Muscle of leg (tissue), 11 donors: ENCODE data around the gene ATAD3B. TPM values are rescaled to one million over a fixed set of nuclear protein-coding genes. Genes with fewer than 3 reads are reported as not detected.
"Not testable (repeated sequence)": the region's sequence is repeated elsewhere in the genome, so short reads cannot be mapped to it uniquely, and the experiment has no call there.

Source experiments
- DNase-seq: peaks from one replicate; pipeline ENCODE4 v3.0.0; 2013
- H3K27ac ChIP-seq: one replicate; pipeline ENCODE4 v1.5.1; 2013; ENCODE audit warnings: mild to moderate bottlenecking, low read length, control low read depth
- H3K27me3 ChIP-seq: one replicate; pipeline ENCODE4 v1.6.1; 2013; ENCODE audit warnings: low read length; ENCODE audit not compliant: control insufficient read depth, insufficient read depth
- H3K36me3 ChIP-seq: one replicate; pipeline ENCODE4 v1.6.1; 2013; ENCODE audit warnings: low read length; ENCODE audit not compliant: control insufficient read depth, insufficient read depth
- H3K4me1 ChIP-seq: one replicate; pipeline ENCODE4 v1.6.1; 2013; ENCODE audit warnings: low read length; ENCODE audit not compliant: control insufficient read depth, insufficient read depth
- H3K4me3 ChIP-seq: one replicate; pipeline ENCODE4 v1.5.1; 2013; ENCODE audit warnings: low read length, control low read depth
- H3K9me3 ChIP-seq: replicated peaks from 2 replicates; pipeline ENCODE4 v1.6.1; 2013; ENCODE audit warnings: low read depth, low read length; ENCODE audit not compliant: control insufficient read depth
- WGBS: methylation state at CpG from one replicate; pipeline ENCODE4 v1.1.5; 2013; ENCODE audit warnings: missing lambda C conversion rate; ENCODE audit not compliant: insufficient coverage; 5-methylcytosine and 5-hydroxymethylcytosine counted together
- polyA plus RNA-seq, 8 donors: library from polyadenylated mRNA; unstranded; fragments of 120-200 nt; gene quantifications; one replicate each; pipeline versions ENCODE4 v1.2.1 to v1.2.3, GENCODE V29; 2013; ENCODE audit warnings: inconsistent platforms in 1 of 8, low replicate concordance in 1 of 8; ENCODE audit not compliant: insufficient read length in 8 of 8, insufficient read depth in 1 of 8
- total RNA-seq: library from RNA; stranded (reverse); fragments of 120-200 nt; gene quantifications from one replicate; pipeline ENCODE4 v1.2.4, GENCODE V29; 2013

Gene ATAD3B
- total and polyA plus RNA-seq, 9 donors = 9.6 to 16.5 (median 13.9) TPM

DNA sequence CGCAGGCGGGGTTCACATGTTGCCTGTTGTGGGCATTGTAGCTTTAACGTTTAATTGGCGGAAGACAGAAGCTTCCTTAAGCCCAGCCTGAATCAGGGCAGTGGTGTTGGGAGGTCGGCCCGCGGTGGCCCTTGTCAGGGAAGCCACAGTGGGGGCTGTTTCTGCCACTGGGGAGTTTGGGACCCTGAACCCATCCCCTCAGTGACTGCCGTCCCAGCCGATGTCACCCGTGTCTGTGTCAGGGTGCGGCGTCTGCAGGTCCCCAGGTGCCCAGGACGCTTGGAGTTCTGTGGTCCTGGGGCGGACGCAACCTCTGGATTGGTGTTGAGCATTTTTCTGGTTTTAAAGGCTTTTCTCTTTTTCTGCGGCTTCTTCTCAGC, 8.9 kb downstream of the ATAD3B start:
- not testable (repeated sequence) for H3K4me1 ChIP-seq, DNase-seq, H3K27ac ChIP-seq, H3K4me3 ChIP-seq, H3K27me3 ChIP-seq, H3K9me3 ChIP-seq
- WGBS = 95% methylated on average over 12 of the region's 16 CpGs
- peaks cover 54% of the 10 kb centered on the region for H3K36me3 ChIP-seq

- H3K27me3 ChIP-seq, H3K4me1 ChIP-seq, H3K27ac ChIP-seq, H3K9me3 ChIP-seq, DNase-seq, H3K4me3 ChIP-seq: not testable (repeated sequence)
- H3K36me3 ChIP-seq = peaks cover 59% of the 10 kb centered on the region
- WGBS = 92% methylated on average over 12 of the region's 30 CpGs
Measured at GRCh38 chr1:1481811-1482210, 10.2 kb downstream of the ATAD3B start.

DNA sequence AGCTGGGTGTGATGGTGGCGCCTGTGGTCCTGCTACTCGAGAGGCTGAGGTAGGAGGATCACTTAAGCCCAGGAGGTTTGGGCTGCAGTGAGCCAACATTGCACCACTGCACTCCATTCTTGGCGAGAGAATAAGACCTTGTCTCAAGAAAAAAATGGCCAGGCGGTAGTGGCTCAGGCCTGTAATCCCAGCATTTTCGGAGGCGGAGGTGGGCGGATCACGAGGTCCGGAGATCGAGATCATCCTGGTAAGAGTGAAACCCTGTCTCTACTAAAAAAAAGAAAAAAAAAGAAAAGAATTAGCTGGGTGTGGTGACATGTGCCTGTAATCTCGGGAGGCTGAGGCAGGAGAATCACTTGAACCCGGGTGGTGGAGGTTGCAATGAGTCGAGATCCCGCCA, 11.3 kb downstream of the ATAD3B start:
- Histone ChIP-seq H3K4me3 (no peak overlapping the region), H3K9me3 (no peaks in the 10 kb centered on the region), H3K36me3 (peaks cover 54% of the 10 kb centered on the region), H3K27me3 (no peaks in the 10 kb centered on the region), H3K4me1 (no peaks in the 10 kb centered on the region), H3K27ac (no peak overlapping the region)
- DNase-seq = no peak
- 92% methylated on average over 4 of the region's 14 CpGs for WGBS

DNA sequence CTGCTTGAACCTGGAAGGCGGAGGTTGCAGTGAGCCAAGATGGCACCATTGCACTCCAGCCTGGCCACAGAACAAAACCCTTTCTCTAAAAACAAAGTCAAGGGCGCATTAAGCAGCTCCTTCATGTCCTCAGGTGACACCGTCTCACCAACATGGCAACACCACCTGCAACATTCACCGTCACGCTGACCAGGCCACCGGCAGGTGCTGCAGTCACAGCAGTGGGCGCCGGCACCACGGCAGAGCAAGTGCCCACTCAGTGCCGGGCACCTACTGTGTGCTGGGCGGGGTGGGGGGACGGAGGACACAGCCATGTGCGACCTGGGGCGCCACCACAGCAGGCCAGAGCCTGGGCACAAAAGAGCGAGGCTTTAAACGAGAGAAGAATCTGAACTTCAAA, 12.1 kb downstream of the ATAD3B start:
- WGBS = 88% methylated on average over 13 of the region's 16 CpGs
- Histone ChIP-seq H3K36me3 (peaks cover 58% of the 10 kb centered on the region), H3K4me1 (no peaks in the 10 kb centered on the region)

GRCh38 chr1:1484976-1485750, 13.6 kb downstream of the ATAD3B start:
- not testable (repeated sequence) for DNase-seq, H3K27ac ChIP-seq, H3K4me1 ChIP-seq, H3K27me3 ChIP-seq, H3K4me3 ChIP-seq, H3K9me3 ChIP-seq
- 88% methylated on average over 22 of the region's 46 CpGs for WGBS
- peaks cover 60% of the 10 kb centered on the region for H3K36me3 ChIP-seq

More for the DNA sequence above, 12.1 kb downstream of the ATAD3B start:
- no peak overlapping the region for H3K4me3 ChIP-seq
- no peaks in the 10 kb centered on the region for H3K9me3 ChIP-seq
- H3K27me3 ChIP-seq = no peaks in the 10 kb centered on the region
- DNase-seq = no peak
- no peak overlapping the region for H3K27ac ChIP-seq

- 93% methylated on average over 22 of the region's 31 CpGs for WGBS
- not testable (repeated sequence) for H3K4me1 ChIP-seq, DNase-seq, H3K9me3 ChIP-seq, H3K27ac ChIP-seq, H3K4me3 ChIP-seq, H3K27me3 ChIP-seq
- H3K36me3 ChIP-seq = peaks cover 61% of the 10 kb centered on the region
Measured at GRCh38 chr1:1485755-1486317, 14.3 kb downstream of the ATAD3B start.

DNA sequence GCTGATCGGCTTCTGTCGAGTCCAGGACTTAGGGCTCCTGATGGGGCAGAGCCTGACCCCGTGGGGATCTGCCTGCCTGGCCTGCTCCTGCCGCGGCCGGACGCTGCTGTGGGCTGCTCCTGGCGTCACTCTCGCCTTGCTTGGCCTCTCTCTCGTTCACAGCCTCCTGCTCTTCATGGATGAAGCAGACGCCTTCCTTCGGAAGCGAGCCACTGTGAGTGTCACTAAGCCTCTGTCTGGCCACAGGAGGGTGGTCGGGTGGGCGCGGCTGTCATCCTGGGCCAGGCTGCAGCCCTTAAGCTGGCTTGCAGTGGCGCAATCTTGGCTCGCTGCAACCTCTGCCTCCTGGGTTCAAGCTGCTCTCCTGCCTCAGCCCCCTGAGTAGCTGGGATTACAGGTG, 16.1 kb downstream of the ATAD3B start:
- 94% methylated on average over 16 of the region's 18 CpGs for WGBS
- H3K9me3 ChIP-seq = peaks cover 5% of the 10 kb centered on the region
- H3K4me3 ChIP-seq = no peak overlapping the region
- H3K36me3 ChIP-seq = peaks cover 68% of the 10 kb centered on the region
- H3K27ac ChIP-seq = no peak overlapping the region
- no peaks in the 10 kb centered on the region for H3K27me3 ChIP-seq
- DNase-seq = no peak
- no peaks in the 10 kb centered on the region for H3K4me1 ChIP-seq

- H3K27ac ChIP-seq = no peak overlapping the region
- DNase-seq = no peak
- 96% methylated on average over 16 of the region's 16 CpGs for WGBS
- H3K36me3 ChIP-seq = peaks cover 59% of the 10 kb centered on the region
- H3K4me1 ChIP-seq = no peaks in the 10 kb centered on the region
- H3K9me3 ChIP-seq = peaks cover 13% of the 10 kb centered on the region
- no peaks in the 10 kb centered on the region for H3K27me3 ChIP-seq
- H3K4me3 ChIP-seq = no peak overlapping the region
Measured at GRCh38 chr1:1489231-1489630, 17.7 kb downstream of the ATAD3B start.

DNA sequence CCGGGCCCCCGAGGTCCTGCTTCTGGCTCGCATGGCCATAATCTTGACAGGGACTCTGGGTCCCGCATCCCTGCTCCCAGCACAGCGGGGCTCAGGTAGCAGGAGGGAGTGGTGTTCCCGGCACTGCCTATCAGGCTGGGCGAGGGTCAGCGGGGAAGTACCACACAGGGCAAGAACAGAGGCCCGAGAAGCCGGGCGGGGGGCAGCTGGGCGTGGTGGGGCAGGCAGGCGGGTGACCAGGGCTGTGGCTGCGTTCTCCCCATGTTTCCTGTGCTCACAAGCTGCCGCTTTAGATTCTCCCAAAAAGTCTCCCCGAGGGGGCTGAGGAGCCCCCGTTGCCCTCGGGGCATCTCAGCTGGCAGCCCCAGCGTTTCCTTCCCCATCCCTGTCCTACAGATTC, 18.3 kb downstream of the ATAD3B start:
- Histone ChIP-seq H3K4me3 (no peak overlapping the region), H3K27ac (no peak overlapping the region), H3K9me3 (peaks cover 13% of the 10 kb centered on the region), H3K27me3 (no peaks in the 10 kb centered on the region), H3K36me3 (peaks cover 59% of the 10 kb centered on the region), H3K4me1 (no peaks in the 10 kb centered on the region)
- no peak for DNase-seq
- WGBS = 96% methylated on average over 18 of the region's 19 CpGs

GRCh38 chr1:1490633-1491230, 19.2 kb downstream of the ATAD3B start:
- Histone ChIP-seq H3K36me3 (peaks cover 62% of the 10 kb centered on the region), H3K27me3 (no peaks in the 10 kb centered on the region), H3K9me3 (peaks cover 13% of the 10 kb centered on the region), H3K27ac (no peak overlapping the region), H3K4me3 (no peak overlapping the region), H3K4me1 (no peaks in the 10 kb centered on the region)
- no peak for DNase-seq
- WGBS = 93% methylated on average over 18 of the region's 25 CpGs
